ENCODE results near the gene LAMC1. TPM values are rescaled to one million over a fixed set of nuclear protein-coding genes. Genes with fewer than 3 reads are reported as not detected.
A peak's percentile ranks its signal among the peaks of the same experiment; 100 is the strongest.

The LAMC1 gene
- total and polyA plus RNA-seq, 4 donors = 20.8 to 247 (median 154) TPM

- intact Hi-C loops (cut with DNase I) = loop anchor here in 1 of 2 donors (10.0 kb wide), 2 partner anchors 95 to 285 kb away; no protein-coding TSS in a partner anchor
- 79 to 80% methylated on average over 4 of the region's 4 CpGs for WGBS, 2 donors
- Histone ChIP-seq H3K27ac (ENCODE audit: low read depth in 1 of 2, low read length in 2 of 2) (no peak overlapping the region), H3K36me3 (ENCODE audit: control insufficient read depth in 1 of 2, insufficient read depth in 2 of 2, low read length in 1 of 2) (peaks cover 12 to 16% of the 10 kb centered on the region in 2 donors), H3K4me3 (ENCODE audit: low read length in 2 of 2) (no peak overlapping the region), H3K27me3 (ENCODE audit: control insufficient read depth in 1 of 2, insufficient read depth in 2 of 2, low read length in 1 of 2) (no peaks in the 10 kb centered on the region), H3K4me1 (ENCODE audit: control insufficient read depth in 1 of 2, insufficient read depth in 2 of 2, low read length in 2 of 2) (no peaks in the 10 kb centered on the region), H3K9me3 (ENCODE audit: control insufficient read depth, low read length) (no peaks in the 10 kb centered on the region)
- DNase-seq (no peak), ATAC-seq (ENCODE audit: low FRiP score) (no peak)
Observed at GRCh38 chr1:183139281-183139942, 116.2 kb downstream of the LAMC1 start.

GRCh38 chr1:183140633-183141032, 117.4 kb downstream of the LAMC1 start:
- intact Hi-C loops (cut with DNase I) = loop anchor here in 1 of 2 donors (10.0 kb wide), 1 partner anchor 176 kb away; no protein-coding TSS in a partner anchor
- Histone ChIP-seq H3K4me1 (ENCODE audit: control insufficient read depth in 1 of 2, insufficient read depth in 2 of 2, low read length in 2 of 2) (no peaks in the 10 kb centered on the region), H3K27ac (ENCODE audit: low read depth in 1 of 2, low read length in 2 of 2) (no peak overlapping the region), H3K36me3 (ENCODE audit: control insufficient read depth in 1 of 2, insufficient read depth in 2 of 2, low read length in 1 of 2) (peaks cover 10% of the 10 kb centered on the region in 2 donors), H3K9me3 (ENCODE audit: control insufficient read depth, low read length) (no peaks in the 10 kb centered on the region), H3K27me3 (ENCODE audit: control insufficient read depth in 1 of 2, insufficient read depth in 2 of 2, low read length in 1 of 2) (no peaks in the 10 kb centered on the region), H3K4me3 (ENCODE audit: low read length in 2 of 2) (no peak overlapping the region)
- DNase-seq (no peak), ATAC-seq (ENCODE audit: low FRiP score) (no peak)

- 75 to 79% methylated on average over 2 of the region's 2 CpGs for WGBS, 2 donors
- DNase-seq (no peak), ATAC-seq (ENCODE audit: low FRiP score) (no peak)
- Histone ChIP-seq H3K9me3 (ENCODE audit: control insufficient read depth, low read length) (no peaks in the 10 kb centered on the region), H3K27me3 (ENCODE audit: control insufficient read depth in 1 of 2, insufficient read depth in 2 of 2, low read length in 1 of 2) (no peaks in the 10 kb centered on the region), H3K4me3 (ENCODE audit: low read length in 2 of 2) (no peak overlapping the region), H3K4me1 (ENCODE audit: control insufficient read depth in 1 of 2, insufficient read depth in 2 of 2, low read length in 2 of 2) (no peaks in the 10 kb centered on the region), H3K36me3 (ENCODE audit: control insufficient read depth in 1 of 2, insufficient read depth in 2 of 2, low read length in 1 of 2) (peaks cover 7 to 10% of the 10 kb centered on the region in 2 donors), H3K27ac (ENCODE audit: low read depth in 1 of 2, low read length in 2 of 2) (no peak overlapping the region)
- intact Hi-C loops (cut with DNase I) = loop anchor here in 1 of 2 donors (10.0 kb wide), 1 partner anchor 177 kb away; no protein-coding TSS in a partner anchor
Observed at GRCh38 chr1:183142171-183142570, 119.0 kb downstream of the LAMC1 start.

GRCh38 chr1:183143576-183144315, 120.5 kb downstream of the LAMC1 start:
- 33 to 34% methylated on average over 7 of the region's 7 CpGs for WGBS, 2 donors
- no peaks in the 10 kb centered on the region for H3K27me3 ChIP-seq (ENCODE audit: control insufficient read depth in 1 of 2, insufficient read depth in 2 of 2, low read length in 1 of 2)
- intact Hi-C loops (cut with DNase I) = loop anchor here in 1 of 2 donors (10.0 kb wide), 1 partner anchor 179 kb away; no protein-coding TSS in a partner anchor
- H3K9me3 ChIP-seq (ENCODE audit: control insufficient read depth, low read length) = no peaks in the 10 kb centered on the region
- peaks cover 0 to 1% of the 10 kb centered on the region in 2 donors for H3K4me1 ChIP-seq (ENCODE audit: control insufficient read depth in 1 of 2, insufficient read depth in 2 of 2, low read length in 2 of 2)
- DNase-seq (no peak), ATAC-seq (ENCODE audit: low FRiP score) (no peak)
- H3K27ac ChIP-seq (ENCODE audit: low read depth in 1 of 2, low read length in 2 of 2) = no peak overlapping the region
- peaks cover 6 to 10% of the 10 kb centered on the region in 2 donors for H3K36me3 ChIP-seq (ENCODE audit: control insufficient read depth in 1 of 2, insufficient read depth in 2 of 2, low read length in 1 of 2)
- H3K4me3 ChIP-seq (ENCODE audit: low read length in 2 of 2) = no peak overlapping the region

GRCh38 chr1:183144752-183145151, 121.5 kb downstream of the LAMC1 start:
- intact Hi-C loops (cut with DNase I) = loop anchor here in 1 of 2 donors (10.0 kb wide), 1 partner anchor 180 kb away; no protein-coding TSS in a partner anchor
- H3K27ac ChIP-seq (ENCODE audit: low read depth in 1 of 2, low read length in 2 of 2) = no peak overlapping the region

GRCh38 chr1:183147735-183148134, 124.5 kb downstream of the LAMC1 start:
- Histone ChIP-seq H3K9me3 (ENCODE audit: control insufficient read depth, low read length) (no peaks in the 10 kb centered on the region), H3K36me3 (ENCODE audit: control insufficient read depth in 1 of 2, insufficient read depth in 2 of 2, low read length in 1 of 2) (peaks cover 0 to 2% of the 10 kb centered on the region in 2 donors), H3K27me3 (ENCODE audit: control insufficient read depth in 1 of 2, insufficient read depth in 2 of 2, low read length in 1 of 2) (no peaks in the 10 kb centered on the region), H3K4me1 (ENCODE audit: control insufficient read depth in 1 of 2, insufficient read depth in 2 of 2, low read length in 2 of 2) (peaks cover 0 to 4% of the 10 kb centered on the region in 2 donors), H3K27ac (ENCODE audit: low read depth in 1 of 2, low read length in 2 of 2) (peak overlapping the region in 1 of 2 donors; percentile 9), H3K4me3 (ENCODE audit: low read length in 2 of 2) (no peak overlapping the region)
- 92 to 95% methylated on average over 2 of the region's 2 CpGs for WGBS, 2 donors
- intact Hi-C loops (cut with DNase I) = loop anchor here in 1 of 2 donors (10.0 kb wide), 1 partner anchor 183 kb away; no protein-coding TSS in a partner anchor
- ATAC-seq (ENCODE audit: low FRiP score) (no peak), DNase-seq (no peak)

More at GRCh38 chr1:183144752-183145151, 121.5 kb downstream of the LAMC1 start:
- ATAC-seq (ENCODE audit: low FRiP score) = no peak
- Histone ChIP-seq H3K27me3 (ENCODE audit: control insufficient read depth in 1 of 2, insufficient read depth in 2 of 2, low read length in 1 of 2) (no peaks in the 10 kb centered on the region), H3K36me3 (ENCODE audit: control insufficient read depth in 1 of 2, insufficient read depth in 2 of 2, low read length in 1 of 2) (peaks cover 6 to 10% of the 10 kb centered on the region in 2 donors), H3K4me3 (ENCODE audit: low read length in 2 of 2) (no peak overlapping the region), H3K9me3 (ENCODE audit: control insufficient read depth, low read length) (no peaks in the 10 kb centered on the region), H3K4me1 (ENCODE audit: control insufficient read depth in 1 of 2, insufficient read depth in 2 of 2, low read length in 2 of 2) (peaks cover 0 to 4% of the 10 kb centered on the region in 2 donors)
- whole genome bisulfite sequencing, 2 donors = 66 to 85% methylated on average over 3 of the region's 3 CpGs
- DNase-seq = no peak

- intact Hi-C loops (cut with DNase I) = loop anchor here in 1 of 2 donors (10.0 kb wide), 1 partner anchor 184 kb away; no protein-coding TSS in a partner anchor
- ATAC-seq (ENCODE audit: low FRiP score) (peak; percentile 74), DNase-seq (no peak)
- 3 to 7% methylated on average over 5 of the region's 5 CpGs for WGBS, 2 donors
- Histone ChIP-seq H3K27ac (ENCODE audit: low read depth in 1 of 2, low read length in 2 of 2) (no peak overlapping the region), H3K36me3 (ENCODE audit: control insufficient read depth in 1 of 2, insufficient read depth in 2 of 2, low read length in 1 of 2) (peaks cover 0 to 2% of the 10 kb centered on the region in 2 donors), H3K4me3 (ENCODE audit: low read length in 2 of 2) (no peak overlapping the region), H3K9me3 (ENCODE audit: control insufficient read depth, low read length) (no peaks in the 10 kb centered on the region), H3K4me1 (ENCODE audit: control insufficient read depth in 1 of 2, insufficient read depth in 2 of 2, low read length in 2 of 2) (peaks cover 0 to 4% of the 10 kb centered on the region in 2 donors), H3K27me3 (ENCODE audit: control insufficient read depth in 1 of 2, insufficient read depth in 2 of 2, low read length in 1 of 2) (no peaks in the 10 kb centered on the region)
Observed at GRCh38 chr1:183148599-183148998, 125.4 kb downstream of the LAMC1 start.

- intact Hi-C loops (cut with DNase I) = loop anchor here in 1 of 2 donors (10.0 kb wide), 1 partner anchor 184 kb away; no protein-coding TSS in a partner anchor
- 16 to 22% methylated on average over 1 of the region's 1 CpG for WGBS, 2 donors
- peaks cover 0 to 2% of the 10 kb centered on the region in 2 donors for H3K36me3 ChIP-seq (ENCODE audit: control insufficient read depth in 1 of 2, insufficient read depth in 2 of 2, low read length in 1 of 2)
Observed at GRCh38 chr1:183149273-183149672, 126.1 kb downstream of the LAMC1 start.

More at GRCh38 chr1:183149273-183149672, 126.1 kb downstream of the LAMC1 start:
- no peak overlapping the region for H3K4me3 ChIP-seq (ENCODE audit: low read length in 2 of 2)
- ATAC-seq (ENCODE audit: low FRiP score) (no peak), DNase-seq (no peak)
- no peaks in the 10 kb centered on the region for H3K27me3 ChIP-seq (ENCODE audit: control insufficient read depth in 1 of 2, insufficient read depth in 2 of 2, low read length in 1 of 2)
- H3K4me1 ChIP-seq (ENCODE audit: control insufficient read depth in 1 of 2, insufficient read depth in 2 of 2, low read length in 2 of 2) = peaks cover 0 to 4% of the 10 kb centered on the region in 2 donors
- H3K9me3 ChIP-seq (ENCODE audit: control insufficient read depth, low read length) = no peaks in the 10 kb centered on the region
- H3K27ac ChIP-seq (ENCODE audit: low read depth in 1 of 2, low read length in 2 of 2) = no peak overlapping the region
